ENCODE measurements around the gene ZNF503.

The ZNF503 gene

GRCh38 chr10:75431180-75432111, 29.9 kb upstream of the ZNF503 start, which contains the start of gene LRMDA:
Gene LRMDA (plus strand): TSS chr10:75431624.
- DNase-seq (ENCODE audit: low read depth) = no peak

- no peak for DNase-seq (ENCODE audit: low read depth)
These were observed 28.6 kb upstream of the ZNF503 start for GRCh38 chr10:75430000-75430763.

- no peak for DNase-seq (ENCODE audit: low read depth)
These were observed 27.7 kb upstream of the ZNF503 start for GRCh38 chr10:75429159-75429827.

- DNase-seq (ENCODE audit: low read depth) = no peak
These were observed 27.0 kb upstream of the ZNF503 start for GRCh38 chr10:75428434-75429158.

- no peak for DNase-seq (ENCODE audit: low read depth)
These were observed 26.4 kb upstream of the ZNF503 start for GRCh38 chr10:75427951-75428350.

GRCh38 chr10:75426880-75427279, 25.3 kb upstream of the ZNF503 start:
- DNase-seq (ENCODE audit: low read depth) = no peak

- no peak for DNase-seq (ENCODE audit: low read depth)
These were observed 23.9 kb upstream of the ZNF503 start for GRCh38 chr10:75425291-75426079.

- DNase-seq (ENCODE audit: low read depth) = no peak
These were observed 23.0 kb upstream of the ZNF503 start for GRCh38 chr10:75424571-75424970.

GRCh38 chr10:75422913-75423312, 21.3 kb upstream of the ZNF503 start:
- no peak for DNase-seq (ENCODE audit: low read depth)

- DNase-seq (ENCODE audit: low read depth) = no peak
These were observed 17.1 kb upstream of the ZNF503 start for GRCh38 chr10:75418712-75419111.

GRCh38 chr10:75418293-75418692, 16.7 kb upstream of the ZNF503 start:
- DNase-seq (ENCODE audit: low read depth) = no peak

GRCh38 chr10:75417522-75417927, 16.0 kb upstream of the ZNF503 start:
- no peak for DNase-seq (ENCODE audit: low read depth)

GRCh38 chr10:75414527-75414926, 13.0 kb upstream of the ZNF503 start:
- DNase-seq (ENCODE audit: low read depth) = no peak

GRCh38 chr10:75410132-75411005, 8.8 kb upstream of the ZNF503 start:
- DNase-seq (ENCODE audit: low read depth) = no peak

GRCh38 chr10:75408911-75409885, 7.6 kb upstream of the ZNF503 start:
- DNase-seq (ENCODE audit: low read depth) = no peak

- DNase-seq (ENCODE audit: low read depth) = no peak
These were observed 6.9 kb upstream of the ZNF503 start for GRCh38 chr10:75408509-75408875.

- no peak for DNase-seq (ENCODE audit: low read depth)
These were observed 6.3 kb upstream of the ZNF503 start for GRCh38 chr10:75407713-75408508.

GRCh38 chr10:75407224-75407712, 5.7 kb upstream of the ZNF503 start:
- DNase-seq (ENCODE audit: low read depth) = no peak

Measured in activated T-cell treated with anti-CD3 and anti-CD28 coated beads for 24 hours (primary cell).